NCI-H748 treated with DMSO at 0.1 percent for 48 hours (cell line): ENCODE results near the gene PHETA1.
"Not testable (repeated sequence)": the region's sequence is repeated elsewhere in the genome, so short reads cannot be mapped to it uniquely, and the experiment has no call there.

Experiments used
- DNase-seq: peaks from one replicate; lab custom pipeline; 2025; lab: John Stamatoyannopoulos, UW

PHETA1 gene

DNA sequence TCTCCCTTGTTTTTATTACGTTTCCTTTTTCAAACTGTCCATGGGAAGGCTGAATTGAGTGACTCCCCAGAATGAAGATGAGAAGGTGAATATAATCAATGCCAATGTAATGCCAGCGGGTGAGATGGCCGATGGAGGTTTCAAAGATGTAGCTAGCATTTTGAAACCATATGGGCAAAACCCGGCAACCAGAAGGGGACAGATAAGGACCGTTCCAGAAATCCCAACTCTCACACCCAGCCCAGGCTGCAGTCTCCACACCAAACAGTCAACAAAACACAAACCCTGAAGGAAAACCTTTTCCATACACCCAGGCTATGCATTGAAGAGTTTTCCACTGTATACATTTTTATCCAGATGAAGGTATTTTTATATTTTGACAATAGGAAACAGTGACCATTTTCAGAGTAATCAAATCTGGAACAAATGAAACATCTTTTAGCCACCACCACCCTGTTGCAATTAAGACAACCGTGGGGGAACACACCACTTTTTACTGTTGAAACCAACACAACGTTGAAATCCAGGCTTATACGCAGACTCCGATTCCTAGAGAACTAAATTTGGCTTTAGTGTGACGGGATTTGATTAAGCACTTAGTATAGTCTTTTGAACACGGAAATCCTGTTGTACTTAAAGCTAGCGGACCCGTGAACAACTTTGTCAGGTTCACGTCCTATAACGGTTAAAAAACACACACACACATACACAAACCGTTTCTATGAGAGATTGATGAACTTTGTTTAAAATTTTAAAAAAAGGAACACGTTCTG lies 19.0 kb downstream of the PHETA1 start:
- no peak for DNase-seq

GRCh38 chr12:111349101-111349747 lies 19.7 kb downstream of the PHETA1 start:
- no peak for DNase-seq

GRCh38 chr12:111347891-111348644 lies 20.8 kb downstream of the PHETA1 start:
- no peak for DNase-seq

DNA sequence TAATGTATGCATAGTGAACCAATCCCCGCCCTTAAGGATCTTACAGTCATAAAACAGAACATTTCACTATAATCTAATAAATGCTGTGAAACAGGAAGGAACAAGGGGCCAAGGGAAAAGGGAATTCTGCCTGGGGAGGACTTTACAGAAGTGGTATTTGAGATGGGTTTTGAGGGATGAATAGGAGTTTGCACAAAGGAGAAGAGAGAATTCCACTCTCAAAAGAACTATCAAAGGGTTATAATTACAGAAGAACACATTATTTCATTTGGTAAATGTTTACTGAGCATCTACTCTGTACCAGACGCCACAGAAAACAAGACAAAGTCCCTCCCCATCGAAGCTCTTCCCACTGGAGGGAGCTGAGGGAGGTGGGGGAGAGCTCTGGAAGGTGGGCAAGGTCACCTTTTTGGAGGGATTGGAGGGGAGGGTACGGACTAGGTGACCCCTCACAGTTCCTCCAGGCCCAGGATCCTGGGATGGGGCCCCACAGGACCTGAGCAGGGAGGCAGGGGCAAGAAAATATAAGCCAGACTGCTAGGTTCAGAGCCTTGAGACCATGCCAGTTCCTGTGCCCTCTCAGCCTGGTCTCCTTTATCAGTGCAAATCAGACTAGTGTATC lies 24.5 kb downstream of the PHETA1 start:
- DNase-seq, result no peak

- DNase-seq, result no peak
Measured at GRCh38 chr12:111343181-111343580, 25.7 kb downstream of the PHETA1 start.

DNA sequence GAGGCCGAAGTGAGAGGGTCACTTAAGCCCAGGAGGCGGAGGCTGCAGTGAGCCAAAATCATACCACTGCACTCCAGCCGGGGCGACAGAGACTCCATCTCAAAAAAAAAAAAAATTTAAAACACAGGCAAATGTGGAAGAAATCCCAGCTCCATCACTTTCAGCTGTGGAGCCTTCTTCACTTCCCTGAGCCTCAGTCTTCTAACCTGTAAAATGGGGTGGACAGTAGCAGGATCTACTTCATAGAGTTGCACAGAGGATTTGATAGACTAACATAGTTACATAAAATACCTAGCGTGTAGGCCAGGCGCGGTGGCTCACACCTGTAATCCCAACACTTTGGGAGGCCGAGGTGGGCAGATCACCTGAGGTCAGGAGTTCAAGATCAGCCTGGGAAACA lies 26.5 kb downstream of the PHETA1 start:
- DNase-seq, result no peak

DNA sequence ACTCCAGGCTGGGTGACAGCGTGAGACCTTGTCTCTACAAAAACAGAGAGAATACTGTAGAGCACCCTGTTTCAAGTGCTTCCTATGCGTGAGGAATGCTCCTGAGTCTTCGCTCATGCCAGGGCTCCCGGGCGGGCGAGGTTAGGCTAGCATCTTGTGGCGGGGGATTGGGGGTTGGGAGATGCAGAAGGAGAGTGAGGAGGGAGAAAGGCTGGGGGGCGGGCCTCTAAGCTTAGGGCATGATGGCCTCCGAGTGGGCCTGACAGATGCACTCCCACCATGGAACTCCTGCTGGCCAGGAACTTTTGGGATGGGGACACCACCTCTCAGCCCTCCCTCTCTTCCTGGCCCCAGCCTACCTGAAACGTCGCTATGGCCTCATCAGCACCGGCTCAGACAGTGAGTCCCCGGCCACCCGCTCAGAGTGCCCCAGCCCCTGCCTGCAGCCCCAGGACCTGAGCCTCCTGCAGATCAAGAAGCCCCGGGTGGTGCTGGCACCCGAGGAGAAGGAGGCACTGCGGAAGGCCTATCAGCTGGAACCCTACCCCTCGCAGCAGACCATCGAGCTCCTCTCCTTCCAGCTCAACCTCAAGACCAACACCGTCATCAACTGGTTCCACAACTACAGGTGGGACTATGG lies 27.3 kb downstream of the PHETA1 start:
- DNase-seq, result no peak

GRCh38 chr12:111340680-111341079 lies 28.2 kb downstream of the PHETA1 start:
- not testable (repeated sequence) for DNase-seq

GRCh38 chr12:111340231-111340630 lies 28.7 kb downstream of the PHETA1 start:
- no peak for DNase-seq

- no peak for DNase-seq
Measured at GRCh38 chr12:111339321-111339938, 29.5 kb downstream of the PHETA1 start.

DNA sequence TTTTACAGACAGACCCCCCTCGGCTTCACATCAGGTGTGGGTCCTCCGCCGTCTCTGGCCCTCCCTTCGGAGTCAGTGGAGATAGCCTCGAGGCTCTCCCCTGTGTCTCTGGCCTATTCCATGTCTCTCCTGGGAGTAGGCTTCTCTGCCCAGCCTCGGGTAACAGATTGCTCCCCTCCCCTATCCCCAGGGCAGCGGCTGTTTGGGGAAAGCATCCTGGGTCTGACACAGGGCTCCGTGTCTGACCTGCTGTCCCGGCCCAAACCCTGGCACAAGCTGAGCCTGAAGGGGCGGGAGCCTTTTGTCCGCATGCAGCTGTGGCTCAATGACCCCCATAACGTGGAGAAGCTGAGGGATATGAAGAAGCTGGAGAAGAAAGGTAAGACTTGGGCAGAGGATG lies 30.8 kb downstream of the PHETA1 start:
- no peak for DNase-seq

DNA sequence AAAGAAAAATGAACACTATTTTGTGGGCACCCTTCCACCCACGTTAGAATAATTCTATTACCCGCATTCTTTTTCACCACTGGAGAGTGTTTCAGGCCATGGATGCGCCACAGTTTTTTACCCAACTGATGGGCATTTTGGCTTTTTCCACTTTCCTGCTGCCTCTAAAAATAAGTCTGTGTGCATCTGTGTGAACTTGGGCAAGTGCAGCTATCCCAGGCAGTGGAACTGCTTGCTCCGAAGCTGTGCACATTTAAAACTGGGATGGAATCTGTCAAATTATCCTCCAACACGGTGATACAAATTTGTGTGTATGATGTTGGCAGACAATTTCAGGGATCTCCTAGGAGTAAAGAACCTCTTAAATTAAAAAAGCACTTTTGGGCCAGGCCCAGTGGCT lies 31.5 kb downstream of the PHETA1 start:
- no peak for DNase-seq

GRCh38 chr12:111336411-111336810 lies 32.5 kb downstream of the PHETA1 start:
- not testable (repeated sequence) for DNase-seq

GRCh38 chr12:111335811-111336210 lies 33.1 kb downstream of the PHETA1 start:
- DNase-seq, result no peak

GRCh38 chr12:111335301-111335700 lies 33.6 kb downstream of the PHETA1 start:
- DNase-seq, result not testable (repeated sequence)

DNA sequence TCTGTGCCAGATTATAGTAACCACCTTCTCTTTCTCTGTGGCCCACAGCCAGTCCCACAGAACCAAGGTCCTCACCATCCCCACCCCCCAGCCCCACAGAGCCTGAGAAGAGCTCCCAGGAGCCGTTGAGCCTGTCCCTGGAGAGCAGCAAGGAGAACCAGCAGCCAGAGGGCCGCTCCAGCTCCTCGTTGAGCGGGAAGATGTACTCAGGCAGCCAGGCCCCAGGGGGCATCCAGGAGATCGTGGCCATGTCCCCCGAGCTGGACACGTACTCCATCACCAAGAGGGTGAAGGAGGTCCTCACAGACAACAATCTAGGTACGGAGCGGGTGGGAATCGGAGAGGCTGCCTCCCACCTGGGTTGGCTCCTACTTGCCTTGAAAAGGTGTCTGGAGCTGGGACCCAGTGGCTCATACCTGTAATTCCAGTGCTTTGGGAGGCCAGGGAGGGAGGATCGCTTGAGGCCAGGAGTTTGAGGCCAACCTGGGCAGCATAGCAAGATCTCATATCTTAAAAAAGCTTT lies 34.4 kb downstream of the PHETA1 start:
- DNase-seq, result no peak

DNA sequence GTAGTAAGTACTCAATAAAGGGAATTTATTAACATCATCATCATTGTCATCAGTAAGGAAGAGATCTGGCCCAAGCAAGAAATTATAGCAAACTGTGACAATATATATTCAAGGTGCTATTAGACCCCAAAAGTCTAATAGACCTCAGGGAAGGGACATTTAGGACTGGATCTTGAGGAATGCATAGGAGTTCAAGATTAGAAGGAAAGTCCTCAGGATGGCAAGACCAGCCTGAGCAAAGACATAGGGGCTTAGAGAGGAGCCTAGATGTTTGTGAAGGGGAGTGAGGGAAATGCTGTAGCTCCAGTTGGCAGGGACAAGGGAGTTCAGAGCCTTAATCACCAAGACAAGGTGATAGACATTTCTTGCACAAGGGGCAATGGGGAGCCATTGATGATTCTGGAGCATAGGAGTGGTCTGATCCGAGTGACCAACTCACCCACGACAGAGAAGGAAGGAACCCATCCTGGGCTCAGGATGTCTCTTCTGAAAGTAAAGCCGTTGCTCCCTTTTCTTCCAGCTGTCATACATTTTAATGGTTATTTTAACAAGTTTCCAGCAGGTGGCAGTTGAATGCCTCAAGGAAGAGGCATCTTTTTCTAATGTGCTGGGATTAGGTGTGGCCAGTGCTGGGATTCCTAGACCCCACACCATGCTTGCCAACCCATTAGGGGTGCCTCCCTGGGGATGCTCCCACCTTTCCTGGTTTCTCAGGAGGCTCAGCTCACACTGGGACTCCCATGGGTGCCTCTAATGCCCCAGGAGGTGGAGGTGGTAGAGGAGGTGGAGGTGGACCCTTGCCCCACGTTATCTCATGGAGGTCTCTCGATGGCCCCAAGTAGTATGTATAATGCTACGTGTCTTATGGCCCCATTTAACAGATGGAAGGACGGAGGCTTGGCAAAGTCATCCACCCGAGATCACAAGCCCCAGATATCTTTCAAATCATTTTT lies 37.8 kb downstream of the PHETA1 start:
- DNase-seq, result no peak

DNA sequence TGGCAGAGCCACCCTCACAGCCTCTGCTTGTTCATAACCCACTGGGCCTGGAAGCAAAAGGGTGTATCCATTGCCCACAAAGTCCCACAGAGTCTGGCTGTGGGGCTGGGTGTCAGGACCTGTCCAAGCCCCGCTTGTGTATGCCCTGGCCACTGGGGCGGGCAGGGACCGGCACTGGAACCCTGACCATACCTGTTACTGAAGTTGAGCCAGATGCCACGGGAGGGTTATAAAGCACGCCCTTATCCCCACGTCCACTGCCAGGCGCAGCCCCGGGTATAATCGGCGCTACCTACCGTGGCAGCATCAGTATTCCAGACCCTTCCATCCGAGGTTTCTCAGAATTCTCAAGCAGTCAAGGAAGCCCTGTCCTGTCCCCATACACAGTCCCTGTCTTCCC lies 40.8 kb downstream of the PHETA1 start:
- no peak for DNase-seq

GRCh38 chr12:111327474-111327873 lies 41.4 kb downstream of the PHETA1 start:
- DNase-seq, result no peak
